SU-DHL-6 (cell line): ENCODE measurements around the gene SPRED2.

Experiments
- H2AFZ ChIP-seq: fragments of 200-600 bp; sonication (generic); 2 replicates; pipeline ENCODE4 v1.6.1; 2014; ENCODE audit warnings: low read depth, mild to moderate bottlenecking, moderate library complexity, mixed read lengths, antibody characterized with exemption, low read length; ENCODE audit not compliant: severe bottlenecking
- H3F3A ChIP-seq: fragments of 200-600 bp; shearing (Covaris generic); 2 replicates; pipeline ENCODE4 v1.6.0; 2016; ENCODE audit warnings: antibody characterized with exemption, mild to moderate bottlenecking; ENCODE audit not compliant: insufficient read depth
- H3K27ac ChIP-seq: fragments of 200-600 bp; sonication (generic); 2 replicates; pipeline ENCODE4 v1.5.1; 2016; ENCODE audit warnings: low read depth, mild to moderate bottlenecking, low read length, moderate library complexity, mixed read lengths
- H3K27me3 ChIP-seq: fragments of 200-600 bp; sonication (generic), shearing (Covaris generic); 2 replicates; pipeline ENCODE4 v1.6.0; 2014; ENCODE audit warnings: mild to moderate bottlenecking, low read length
- H3K36me3 ChIP-seq: fragments of 200-600 bp; sonication (generic); 2 replicates; pipeline ENCODE4 v1.6.1; 2014; ENCODE audit warnings: mild to moderate bottlenecking, low read length, mixed read lengths
- H3K4me2 ChIP-seq: fragments of 300-600, 200-600 bp; shearing (Covaris generic), sonication (generic); 2 replicates; pipeline ENCODE4 v1.6.0; 2014; ENCODE audit warnings: low read length, low read depth, mild to moderate bottlenecking; ENCODE audit not compliant: poor library complexity, severe bottlenecking
- H3K4me3 ChIP-seq: fragments of 200-600 bp; sonication (generic); 2 replicates; pipeline ENCODE4 v1.5.1; 2014; ENCODE audit warnings: antibody characterized with exemption, low read length, mild to moderate bottlenecking, mixed read lengths; ENCODE audit not compliant: insufficient read depth, poor library complexity, severe bottlenecking
- H3K79me2 ChIP-seq: fragments of 200-600 bp; sonication (generic); 2 replicates; pipeline ENCODE4 v1.6.1; 2014; ENCODE audit warnings: mild to moderate bottlenecking, low read length, moderate library complexity; ENCODE audit not compliant: insufficient read depth
- H3K9ac ChIP-seq: fragments of 200-600 bp; sonication (generic); 2 replicates; pipeline ENCODE4 v1.7.0; 2014; ENCODE audit warnings: mild to moderate bottlenecking, low read length
- H3K9me2 ChIP-seq: fragments of 200-600 bp; sonication (generic); replicated peaks from 2 replicates; pipeline ENCODE4 v1.6.1; 2014; ENCODE audit warnings: low read length; ENCODE audit not compliant: insufficient read depth
- H3K9me3 ChIP-seq: fragments of 200-600 bp; sonication (generic); 2 replicates; pipeline ENCODE4 v1.6.1; 2014; ENCODE audit warnings: low read length, mixed read lengths; ENCODE audit not compliant: insufficient read depth
- H4K20me1 ChIP-seq: fragments of 200-600 bp; sonication (generic); 2 replicates; pipeline ENCODE4 v1.6.1; 2014; ENCODE audit warnings: low read depth, mild to moderate bottlenecking, antibody characterized with exemption, low read length, moderate library complexity, mixed read lengths
- CTCF ChIP-seq: fragments of 200-600 bp; sonication (generic); IDR thresholded peaks from one replicate; pipeline ENCODE4 v1.5.1; 2017; ENCODE audit warnings: antibody characterized with exemption, mild to moderate bottlenecking, low read length, moderate library complexity; ENCODE audit not compliant: insufficient read depth, poor library complexity, severe bottlenecking
- EZH2phosphoT487 ChIP-seq: fragments of 200-600 bp; sonication (generic), shearing (Covaris generic); conservative IDR thresholded peaks from 2 replicates; pipeline ENCODE4 v1.6.1; 2018; ENCODE audit warnings: mild to moderate bottlenecking, antibody characterized with exemption, low read length, moderate library complexity, mixed read lengths

SPRED2 gene

GRCh38 chr2:65292106-65292400 lies 140.3 kb downstream of the SPRED2 start:
- H4K20me1 ChIP-seq: no peaks in the 10 kb centered on the region
- H3K9me3 ChIP-seq: no peaks in the 10 kb centered on the region
- H3K27me3 ChIP-seq: no peaks in the 10 kb centered on the region
- no peaks in the 10 kb centered on the region; the same call in 1 of the 2 replicates for H3F3A ChIP-seq
- TF ChIP-seq EZH2phosphoT487 (no peak), CTCF (no peak)
- H3K4me3 ChIP-seq: no peak overlapping the region
- H3K9me2 ChIP-seq: no peaks in the 10 kb centered on the region
- H3K4me2 ChIP-seq: no peak overlapping the region
- no peak overlapping the region for H3K9ac ChIP-seq
- H3K27ac ChIP-seq: no peak overlapping the region
- no peak overlapping the region for H2AFZ ChIP-seq
- no peaks in the 10 kb centered on the region for H3K79me2 ChIP-seq
- H3K36me3 ChIP-seq: no peaks in the 10 kb centered on the region

GRCh38 chr2:65291216-65292105 lies 140.9 kb downstream of the SPRED2 start:
- no peaks in the 10 kb centered on the region for H3K27me3 ChIP-seq
- no peaks in the 10 kb centered on the region for H4K20me1 ChIP-seq
- H3K9ac ChIP-seq: no peak overlapping the region
- no peaks in the 10 kb centered on the region for H3K36me3 ChIP-seq
- no peaks in the 10 kb centered on the region for H3K79me2 ChIP-seq
- no peak overlapping the region for H2AFZ ChIP-seq
- H3F3A ChIP-seq: no peaks in the 10 kb centered on the region; the same call in 1 of the 2 replicates
- H3K27ac ChIP-seq: no peak overlapping the region
- no peaks in the 10 kb centered on the region for H3K9me2 ChIP-seq
- H3K4me2 ChIP-seq: no peak overlapping the region
- no peak overlapping the region for H3K4me3 ChIP-seq
- H3K9me3 ChIP-seq: no peaks in the 10 kb centered on the region
- no peak for TF ChIP-seq CTCF
- no peak for TF ChIP-seq EZH2phosphoT487

GRCh38 chr2:65287364-65287763 lies 145.0 kb downstream of the SPRED2 start:
- Histone ChIP-seq H3K27ac (no peak overlapping the region), H3K27me3 (no peaks in the 10 kb centered on the region), H3K9me3 (no peaks in the 10 kb centered on the region), H3K36me3 (no peaks in the 10 kb centered on the region), H2AFZ (no peak overlapping the region), H3F3A (no peaks in the 10 kb centered on the region; the same call in 1 of the 2 replicates), H3K4me3 (no peak overlapping the region), H3K4me2 (no peak overlapping the region), H4K20me1 (no peaks in the 10 kb centered on the region), H3K79me2 (no peaks in the 10 kb centered on the region), H3K9ac (no peak overlapping the region), H3K9me2 (no peaks in the 10 kb centered on the region)
- TF ChIP-seq CTCF: no peak
- no peak for TF ChIP-seq EZH2phosphoT487
